Kidney tubule cell (primary cell): ENCODE measurements around the gene FOXP3.

Experiments used
- DNase-seq: peaks from one replicate; pipeline ENCODE4 v3.0.0-alpha.2; 2018; ENCODE audit warnings: low spot score

FOXP3 gene

GRCh38 chrX:49214996-49215526 is 49.4 kb downstream of the FOXP3 start:
- DNase-seq = no peak

- no peak for DNase-seq
Measured at GRCh38 chrX:49214416-49214815, 50.1 kb downstream of the FOXP3 start.

- no peak for DNase-seq
Measured at GRCh38 chrX:49212861-49213260, 51.6 kb downstream of the FOXP3 start.

- no peak for DNase-seq
Measured at GRCh38 chrX:49212209-49212608, 52.3 kb downstream of the FOXP3 start.

DNA sequence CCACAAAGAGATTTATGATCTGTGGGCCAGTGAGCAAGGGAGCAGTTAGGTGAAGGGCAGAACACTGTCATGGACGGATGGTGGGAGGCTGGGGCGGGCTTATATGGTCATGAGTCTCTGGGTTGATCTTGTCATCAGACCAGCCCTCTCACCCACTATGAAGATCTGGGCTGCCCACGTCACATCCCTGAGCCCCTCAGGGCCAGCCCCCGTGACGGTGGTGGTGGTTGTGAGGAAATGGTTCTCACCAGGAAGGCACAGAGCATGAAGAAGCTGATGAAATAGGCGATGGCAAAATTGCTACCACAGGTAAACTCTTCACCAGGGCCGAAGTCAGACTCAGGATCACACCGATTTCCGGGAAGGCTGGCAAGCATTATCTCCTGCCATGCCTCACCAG is 53.4 kb downstream of the FOXP3 start:
- DNase-seq = no peak

DNA sequence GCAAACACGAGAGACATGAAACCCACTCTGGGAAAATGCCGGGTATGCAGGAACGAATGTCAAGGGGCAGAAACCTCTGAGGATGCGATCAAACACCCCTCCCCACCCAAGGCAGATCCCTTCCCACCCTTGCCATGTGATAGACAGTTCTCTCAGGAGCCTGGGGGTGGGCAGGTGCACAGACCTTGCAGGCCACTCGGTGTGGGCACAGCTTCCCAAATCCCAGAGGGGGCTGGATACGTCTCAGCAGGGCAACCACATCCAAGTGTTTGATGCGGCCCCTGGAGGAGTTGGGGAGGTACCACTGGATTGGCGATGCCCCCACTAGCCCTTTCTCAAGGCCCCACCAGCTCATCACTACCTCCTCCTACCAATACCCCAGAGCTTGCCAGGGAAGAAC is 54.1 kb downstream of the FOXP3 start:
- DNase-seq = no peak

- no peak for DNase-seq
Measured at GRCh38 chrX:49209434-49210251, 54.9 kb downstream of the FOXP3 start.

DNA sequence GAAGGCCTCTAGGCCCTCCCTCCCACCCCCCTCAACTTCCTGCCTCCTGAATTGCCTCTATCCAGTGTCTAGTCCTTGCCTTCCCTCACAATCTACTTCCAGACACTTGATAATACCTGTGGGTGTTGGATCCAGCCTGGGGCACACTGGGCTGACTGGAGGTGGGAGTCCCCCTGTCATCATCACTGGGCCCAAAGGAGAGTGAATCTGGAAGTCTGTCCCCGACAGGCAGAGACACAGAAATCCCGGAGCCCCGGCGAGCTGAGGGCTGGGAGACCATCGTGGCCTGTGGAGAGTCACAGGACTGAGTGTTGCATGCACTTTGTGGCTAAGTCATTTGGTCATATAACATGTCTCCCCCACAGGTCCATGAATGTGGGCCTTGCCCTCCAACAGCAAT is 56.1 kb downstream of the FOXP3 start:
- no peak for DNase-seq

DNA sequence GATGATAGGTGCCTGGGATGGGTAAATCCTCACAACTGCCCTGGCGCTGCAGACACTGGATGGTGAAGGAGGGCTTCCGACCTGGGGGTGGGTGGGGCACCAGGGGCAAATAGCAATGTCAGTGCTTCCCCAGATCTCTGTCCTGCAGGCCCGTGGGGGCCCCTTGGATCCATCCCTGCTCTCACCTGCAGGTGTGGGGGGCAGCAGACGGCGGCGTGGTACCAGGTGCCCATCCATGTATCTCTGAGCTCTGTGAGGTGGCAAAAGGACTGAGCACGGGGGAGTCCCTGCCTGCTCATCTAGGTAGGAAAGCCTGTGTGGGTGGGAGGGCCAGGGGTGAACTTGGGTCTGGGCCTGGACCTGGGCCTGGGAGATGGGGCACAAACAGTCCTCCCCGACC is 58.0 kb downstream of the FOXP3 start:
- DNase-seq = no peak

- no peak for DNase-seq
Measured at GRCh38 chrX:49205443-49205842, 59.1 kb downstream of the FOXP3 start.

GRCh38 chrX:49204709-49205108 is 59.8 kb downstream of the FOXP3 start:
- no peak for DNase-seq

DNA sequence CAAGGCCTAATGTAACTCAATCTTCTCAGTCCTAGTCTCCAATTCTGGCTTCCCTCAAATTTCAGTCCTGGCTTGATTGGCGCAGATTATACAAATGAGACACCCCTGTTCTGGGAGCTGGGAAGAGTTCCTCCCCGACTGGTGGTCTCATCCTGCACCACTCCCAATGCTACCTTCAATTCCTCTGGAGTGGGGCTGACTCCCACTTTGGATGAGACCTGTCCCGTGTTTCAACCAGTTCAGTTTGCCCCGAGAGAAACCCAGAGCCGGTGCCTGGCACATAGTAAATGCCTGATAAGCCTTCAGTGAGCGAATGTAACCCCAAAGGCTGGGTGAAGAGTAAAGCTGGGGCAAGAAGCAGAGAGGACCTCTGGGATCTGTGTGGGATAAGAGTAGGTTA is 60.5 kb downstream of the FOXP3 start:
- DNase-seq = no peak

GRCh38 chrX:49203536-49203935 is 61.0 kb downstream of the FOXP3 start:
- DNase-seq = no peak

GRCh38 chrX:49202022-49202421 is 62.5 kb downstream of the FOXP3 start:
- no peak for DNase-seq
